ENCODE measurements around the gene IL12RB2. TPM values are rescaled to one million over a fixed set of nuclear protein-coding genes. Genes with fewer than 3 reads are reported as not detected.
A peak's percentile ranks its signal among the peaks of the same experiment; 100 is the strongest.

Gene IL12RB2
- total and polyA plus RNA-seq, 10 of the 15 experiments (the other 5 are each of a cell fraction or from before 2014, with no cell fraction given): 0.15 to 1.1 (median 0.54) TPM; not detected in 1

- no peak overlapping the region for H3K4me2 ChIP-seq (ENCODE audit: control insufficient read depth, insufficient read depth)
- no peaks in the 10 kb centered on the region for H3K36me3 ChIP-seq (ENCODE audit: control insufficient read depth in 2 of 2, insufficient read depth in 2 of 2, low read length in 1 of 2)
- H3K79me2 ChIP-seq (ENCODE audit: control insufficient read depth, insufficient read depth, low read length): no peaks in the 10 kb centered on the region
- no peaks in the 10 kb centered on the region for H3K4me1 ChIP-seq (ENCODE audit: control insufficient read depth, insufficient read depth, low read length)
- no peak overlapping the region for H3K9ac ChIP-seq (ENCODE audit: control insufficient read depth, insufficient read depth, low read length)
- WGBS (ENCODE audit: insufficient coverage, insufficient replicate concordance, low lambda C conversion rate, missing lambda C conversion rate): 28% methylated on average over 5 of the region's 5 CpGs
- ChIA-PET SMC1A (ENCODE audit: uncharacterized antibody, unreplicated experiment) (interaction anchor here (1.2 to 1.7 kb wide), 3 partner anchors 9 to 58 kb away, joined by 3 to 4 read pairs (median 3); no protein-coding TSS in a partner anchor), POLR2A (no interaction called here), RAD21 (ENCODE audit: unreplicated experiment) (interaction anchor here (1.2 to 1.3 kb wide), 3 partner anchors 10 to 60 kb away, joined by 3 to 5 read pairs (median 3); no protein-coding TSS in a partner anchor), CTCF (interaction anchor here (1.1 to 1.2 kb wide), 3 partner anchors 13 to 226 kb away, joined by 3 to 4 read pairs (median 3); no protein-coding TSS in a partner anchor)
- H3K27ac ChIP-seq (ENCODE audit: control insufficient read depth, insufficient read depth): no peak overlapping the region
- intact Hi-C loops (cut with micrococcal nuclease; ENCODE audit: unreplicated experiment): no loop called here
- no peaks in the 10 kb centered on the region for H4K20me1 ChIP-seq (ENCODE audit: control insufficient read depth, insufficient read depth)
- no TSS peak for BruUV-seq (replicated peaks)
- no peaks in the 10 kb centered on the region for H3K27me3 ChIP-seq (replicated peaks in 1 of 2; ENCODE audit: control insufficient read depth in 2 of 2, insufficient read depth in 2 of 2, low read length in 1 of 2)
- peaks cover 11% of the 10 kb centered on the region; the same call in 1 of the 3 replicates for H3K9me3 ChIP-seq (replicated peaks; ENCODE audit: control insufficient read depth, insufficient read depth, low read length)
- ATAC-seq (peak; percentile 28; the same call in 2 of the 3 replicates), FAIRE-seq (no peak), DNase-seq (ENCODE audit: low read depth, low spot score) (no peak)
- no peak overlapping the region for H2AFZ ChIP-seq (ENCODE audit: control insufficient read depth, low read depth, low read length)
- in situ Hi-C loops (cut with MboI): no loop called here
- H3K4me3 ChIP-seq: no peak overlapping the region
- no peak for TF ChIP-seq CHD2 (IDR thresholded peaks at IDR 0.05; ENCODE audit: borderline replicate concordance, low read depth, low read length)
- 0 out of 2 replicates have a peak, but pooled peaks have one; percentile 20 for TF ChIP-seq NR2F1 (conservative IDR thresholded peaks at IDR 0.05)
- TF ChIP-seq MTA2 (IDR thresholded peaks at IDR 0.05; ENCODE audit: low read depth): peak; percentile 72
- no peak for TF ChIP-seq NFYB (IDR thresholded peaks at IDR 0.05; ENCODE audit: insufficient read depth, low read depth, low read length)
- peak; percentile 16 to 36; a peak in 2 of 4 replicates for TF ChIP-seq IKZF2 (IDR thresholded peaks at IDR 0.05)
- TF ChIP-seq PAX5 (IDR thresholded peaks at IDR 0.05; ENCODE audit: borderline replicate concordance, low read depth, low read length): peak; percentile 66; the same call in 1 of the 2 replicates
- TF ChIP-seq CREB1 (IDR thresholded peaks at IDR 0.05; ENCODE audit: low read depth): 0 out of 2 replicates have a peak, but pooled peaks have one; percentile 36
- TF ChIP-seq EP300 (IDR thresholded peaks at IDR 0.05; ENCODE audit: borderline replicate concordance in 1 of 2, control insufficient read depth in 1 of 2, low read depth in 2 of 2, low read length in 2 of 2): peak; percentile 52 to 62; a peak in 2 of 4 replicates
- TF ChIP-seq BCL11A (IDR thresholded peaks at IDR 0.05; ENCODE audit: low read depth, low read length): peak; percentile 83
- peak; percentile 53; the same call in 1 of the 2 replicates for TF ChIP-seq DPF2 (IDR thresholded peaks at IDR 0.05)
- peak; percentile 67 for TF ChIP-seq JUNB (IDR thresholded peaks at IDR 0.05)
- no peak for TF ChIP-seq IRF3 (IDR thresholded peaks at IDR 0.05)
- TF ChIP-seq SMAD5 (IDR thresholded peaks at IDR 0.05; ENCODE audit: low read depth): no peak
- peak; percentile 24; the same call in 1 of the 2 replicates for TF ChIP-seq BMI1 (IDR thresholded peaks at IDR 0.05; ENCODE audit: borderline replicate concordance)
- TF ChIP-seq BHLHE40 (IDR thresholded peaks at IDR 0.05; ENCODE audit: borderline replicate concordance in 1 of 2, low read depth in 2 of 2, low read length in 1 of 2): peak; percentile 38 to 59; a peak in 2 of 4 replicates
- TF ChIP-seq RUNX3 (IDR thresholded peaks at IDR 0.05; ENCODE audit: low read length): peak; percentile 92
- peak; percentile 92 for TF ChIP-seq NFIC (IDR thresholded peaks at IDR 0.05; ENCODE audit: low read depth, low read length)
- peak; percentile 38; the same call in 1 of the 2 replicates for TF ChIP-seq GABPA (IDR thresholded peaks at IDR 0.05; ENCODE audit: low read depth)
- TF ChIP-seq TCF7 (IDR thresholded peaks at IDR 0.05; ENCODE audit: borderline replicate concordance): peak; percentile 84; the same call in 1 of the 2 replicates
- TF ChIP-seq MEF2B (IDR thresholded peaks at IDR 0.05; ENCODE audit: partially characterized antibody, poor library complexity, severe bottlenecking): peak; percentile 42
- TF ChIP-seq, protein P1, sequence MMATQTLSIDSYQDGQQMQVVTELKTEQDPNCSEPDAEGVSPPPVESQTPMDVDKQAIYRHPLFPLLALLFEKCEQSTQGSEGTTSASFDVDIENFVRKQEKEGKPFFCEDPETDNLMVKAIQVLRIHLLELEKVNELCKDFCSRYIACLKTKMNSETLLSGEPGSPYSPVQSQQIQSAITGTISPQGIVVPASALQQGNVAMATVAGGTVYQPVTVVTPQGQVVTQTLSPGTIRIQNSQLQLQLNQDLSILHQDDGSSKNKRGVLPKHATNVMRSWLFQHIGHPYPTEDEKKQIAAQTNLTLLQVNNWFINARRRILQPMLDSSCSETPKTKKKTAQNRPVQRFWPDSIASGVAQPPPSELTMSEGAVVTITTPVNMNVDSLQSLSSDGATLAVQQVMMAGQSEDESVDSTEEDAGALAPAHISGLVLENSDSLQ (IDR thresholded peaks at IDR 0.05): no peak
- peak; percentile 41; the same call in 1 of the 2 replicates for TF ChIP-seq MEF2A (IDR thresholded peaks at IDR 0.05; ENCODE audit: insufficient read depth, low read depth, low read length)
- TF ChIP-seq STAT3 (IDR thresholded peaks at IDR 0.05; ENCODE audit: low read depth, low read length): no peak
These were observed 32.9 kb upstream of the IL12RB2 start for GRCh38 chr1:67274623-67275325.
